ENCODE measurements around the gene ADAM12.

The ADAM12 gene

GRCh38 chr10:126143117-126143516, 245.2 kb downstream of the ADAM12 start:
- DNase-seq (ENCODE audit: low spot score): no peak

DNA sequence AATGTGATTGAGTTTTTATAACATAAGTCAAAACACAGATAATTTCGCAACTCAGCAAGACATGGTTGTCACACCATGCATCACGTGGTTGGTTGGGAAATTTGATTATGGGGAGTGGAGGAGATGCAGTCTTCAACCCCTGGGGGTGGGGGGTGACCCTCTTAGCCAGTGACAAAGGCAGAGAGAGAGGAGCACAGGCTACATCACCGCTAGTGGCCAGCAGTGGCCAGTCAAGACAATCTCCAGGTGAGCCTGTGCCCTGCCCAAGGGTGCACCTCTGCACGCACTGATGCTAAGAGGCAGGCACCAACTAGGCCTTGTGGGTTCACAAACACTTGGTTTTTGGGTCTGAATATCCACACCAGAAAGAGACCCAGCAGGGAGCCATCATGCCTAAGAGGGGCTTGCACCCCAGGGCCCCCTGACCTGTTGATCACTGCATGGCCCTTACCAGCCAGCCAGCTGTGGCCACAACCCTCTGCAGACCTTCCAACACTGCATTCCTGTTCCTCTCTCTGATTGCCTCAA, 247.5 kb downstream of the ADAM12 start:
- DNase-seq (ENCODE audit: low spot score): no peak

DNA sequence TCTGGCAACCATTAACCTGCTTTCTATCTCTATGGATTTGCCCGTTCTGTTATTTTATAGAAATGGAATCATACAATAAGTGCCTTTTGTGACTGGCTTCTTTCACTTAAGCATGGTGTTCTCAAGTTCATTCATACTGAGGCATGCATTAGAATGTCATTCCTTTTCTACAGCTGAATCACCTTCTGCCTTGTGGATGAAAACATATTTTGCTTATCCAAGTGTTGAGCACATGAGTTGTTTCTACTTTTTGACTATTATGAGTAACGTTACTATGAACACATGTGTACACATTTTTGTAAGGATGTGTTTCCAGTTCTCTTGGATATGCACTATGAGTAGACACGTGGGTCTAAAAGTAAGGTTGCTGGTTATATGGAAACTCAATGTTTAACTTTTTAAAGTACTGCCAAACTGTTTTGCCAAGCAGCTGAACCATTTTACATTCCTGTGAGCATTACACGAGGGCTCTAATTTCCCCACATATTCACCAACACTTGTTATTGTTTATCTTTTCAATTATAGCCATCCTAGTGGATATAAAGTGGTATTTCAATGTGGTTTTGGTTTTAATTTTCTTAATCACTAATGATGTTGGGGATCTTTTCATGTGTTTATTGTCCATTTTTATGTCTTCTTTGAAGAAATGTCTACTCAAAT, 250.6 kb downstream of the ADAM12 start:
- no peak for DNase-seq (ENCODE audit: low spot score)

DNA sequence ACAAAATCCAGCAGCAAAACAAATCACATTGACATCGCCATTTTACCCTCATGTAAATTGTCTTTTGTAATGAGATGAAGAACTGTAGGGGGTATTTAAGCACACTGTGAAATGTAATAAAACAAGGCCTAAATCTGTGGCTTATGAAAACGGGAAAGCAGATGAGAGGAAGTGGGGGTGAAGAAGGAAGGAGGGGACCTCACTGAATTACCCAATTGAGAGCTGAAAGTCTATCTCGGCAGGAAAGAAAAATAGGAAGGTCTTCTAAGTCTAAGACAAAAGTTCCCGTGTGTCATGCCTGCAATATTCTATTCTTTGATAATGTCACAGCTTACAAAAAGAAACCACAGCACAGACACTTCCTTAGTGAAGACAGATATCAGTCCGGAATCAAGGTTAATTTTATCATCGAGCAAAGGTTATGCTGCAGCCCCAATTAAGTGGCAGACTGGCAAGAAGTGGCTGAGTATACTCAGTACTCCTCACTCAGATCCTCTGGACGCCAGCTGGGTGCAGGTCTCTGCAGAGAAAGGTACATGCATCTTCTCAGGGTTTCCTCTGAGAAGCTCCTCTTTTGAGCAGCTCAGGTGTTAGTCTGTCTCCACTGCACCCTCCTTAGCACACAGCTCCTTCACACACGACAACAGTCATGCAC, 252.2 kb downstream of the ADAM12 start:
- DNase-seq (ENCODE audit: low spot score): no peak

GRCh38 chr10:126135177-126135576, 253.1 kb downstream of the ADAM12 start:
- DNase-seq (ENCODE audit: low spot score): no peak

DNA sequence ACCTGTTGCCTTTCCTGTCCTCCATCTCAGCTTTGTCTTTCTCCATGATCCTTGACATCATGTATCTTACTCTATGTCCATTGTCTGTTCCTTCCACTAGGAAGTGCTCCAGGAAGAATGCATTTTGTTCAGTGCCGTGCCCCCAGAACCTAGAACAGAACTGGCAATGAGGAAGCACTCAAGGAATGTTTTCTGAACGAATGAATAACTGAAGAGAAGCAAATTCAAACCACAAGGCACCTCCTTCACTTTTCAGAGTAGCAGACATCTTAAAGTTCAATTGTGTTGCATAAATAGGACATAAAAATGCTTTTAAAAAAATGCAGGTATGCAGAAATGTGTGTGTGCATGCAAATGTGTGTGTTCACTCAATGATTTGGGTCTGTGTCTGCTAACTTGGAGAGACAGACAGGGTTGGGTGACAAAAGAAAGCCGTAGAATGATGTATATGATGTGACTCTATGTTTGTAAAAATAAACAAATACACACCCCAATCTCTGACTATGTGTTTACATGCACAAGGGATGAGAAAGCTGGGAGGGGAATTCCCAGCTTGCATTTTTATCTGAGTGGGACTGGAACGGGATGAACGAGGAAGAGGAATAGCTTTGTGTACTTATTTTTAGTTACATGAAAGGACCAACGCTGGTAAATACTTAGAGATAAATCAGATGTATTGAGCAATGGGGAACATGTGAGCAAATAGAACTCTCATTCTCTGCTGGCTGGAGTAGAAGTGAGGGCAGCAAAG, 254.2 kb downstream of the ADAM12 start:
- no peak for DNase-seq (ENCODE audit: low spot score)

GRCh38 chr10:126133082-126133620, 255.1 kb downstream of the ADAM12 start:
- DNase-seq (ENCODE audit: low spot score): no peak

DNA sequence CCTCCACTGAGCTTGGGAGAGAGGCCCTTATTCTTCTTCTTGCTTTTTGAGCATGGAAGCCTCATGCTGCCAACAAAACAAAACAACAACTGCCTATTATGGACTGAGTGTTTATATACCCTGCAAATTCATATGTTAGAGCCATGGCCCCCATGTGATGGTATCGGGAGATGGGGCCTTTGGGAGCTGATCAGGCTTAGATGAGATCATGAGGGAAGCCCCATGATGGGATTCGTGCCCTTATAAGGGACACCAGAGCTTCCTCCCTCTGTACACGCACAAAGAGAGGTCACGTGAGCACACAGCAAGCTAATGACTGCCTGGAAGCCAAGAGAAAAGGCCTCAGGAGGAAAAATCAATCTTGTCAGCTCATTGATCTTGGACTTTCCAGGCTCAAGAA, 256.9 kb downstream of the ADAM12 start:
- no peak for DNase-seq (ENCODE audit: low spot score)

GRCh38 chr10:126130271-126130710, 258.0 kb downstream of the ADAM12 start:
- no peak for DNase-seq (ENCODE audit: low spot score)

- no peak for DNase-seq (ENCODE audit: low spot score)
Observed at GRCh38 chr10:126129026-126129425, 259.3 kb downstream of the ADAM12 start.

GRCh38 chr10:126128581-126128980, 259.7 kb downstream of the ADAM12 start:
- DNase-seq (ENCODE audit: low spot score): no peak

DNA sequence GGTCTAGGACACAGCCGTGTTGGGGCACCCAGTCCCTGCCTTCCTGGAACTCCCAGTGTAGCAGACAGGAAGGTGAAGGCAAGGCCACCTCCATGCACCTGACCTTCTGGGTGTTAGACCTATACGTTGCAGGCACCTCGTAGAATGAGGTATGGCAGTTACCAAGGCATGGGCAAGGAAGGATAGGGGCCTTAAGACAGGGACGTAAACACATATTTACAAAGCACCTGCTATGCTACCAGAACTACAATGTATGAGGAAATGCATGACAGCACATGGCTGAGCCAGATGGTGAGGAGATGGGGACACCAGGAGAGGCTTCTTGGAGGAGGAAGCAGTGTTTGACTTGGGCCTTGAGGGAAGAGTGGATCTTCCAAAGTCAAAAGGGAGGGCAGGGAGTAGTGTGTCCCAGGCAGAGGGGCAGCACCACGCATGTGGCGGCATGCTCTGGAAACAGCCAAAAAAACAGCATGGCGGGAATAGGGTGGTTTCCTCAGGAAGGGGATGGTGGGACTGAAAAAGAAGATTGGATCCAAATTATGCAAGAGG, 260.7 kb downstream of the ADAM12 start:
- no peak for DNase-seq (ENCODE audit: low spot score)

GRCh38 chr10:126126866-126127265, 261.4 kb downstream of the ADAM12 start:
- DNase-seq (ENCODE audit: low spot score): no peak

DNA sequence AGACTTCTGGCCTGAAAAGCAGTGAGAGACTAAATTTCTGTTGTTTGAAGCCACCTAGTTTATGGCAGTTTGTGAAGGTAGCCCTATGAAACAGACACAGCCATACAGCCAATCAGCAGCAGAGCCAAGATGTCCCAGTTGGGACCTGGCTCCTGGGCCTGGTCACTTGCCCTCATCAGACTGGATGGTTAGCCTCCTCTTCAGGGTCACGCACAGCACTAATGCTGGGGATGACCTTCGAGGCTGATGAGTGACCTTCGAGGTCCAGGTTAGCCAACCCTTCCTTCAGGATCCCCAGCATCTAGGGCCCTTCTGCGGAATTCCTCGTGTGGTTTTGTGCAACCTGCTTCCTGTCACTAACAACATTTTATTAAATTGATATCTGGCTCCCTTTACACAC, 262.3 kb downstream of the ADAM12 start:
- no peak for DNase-seq (ENCODE audit: low spot score)

DNA sequence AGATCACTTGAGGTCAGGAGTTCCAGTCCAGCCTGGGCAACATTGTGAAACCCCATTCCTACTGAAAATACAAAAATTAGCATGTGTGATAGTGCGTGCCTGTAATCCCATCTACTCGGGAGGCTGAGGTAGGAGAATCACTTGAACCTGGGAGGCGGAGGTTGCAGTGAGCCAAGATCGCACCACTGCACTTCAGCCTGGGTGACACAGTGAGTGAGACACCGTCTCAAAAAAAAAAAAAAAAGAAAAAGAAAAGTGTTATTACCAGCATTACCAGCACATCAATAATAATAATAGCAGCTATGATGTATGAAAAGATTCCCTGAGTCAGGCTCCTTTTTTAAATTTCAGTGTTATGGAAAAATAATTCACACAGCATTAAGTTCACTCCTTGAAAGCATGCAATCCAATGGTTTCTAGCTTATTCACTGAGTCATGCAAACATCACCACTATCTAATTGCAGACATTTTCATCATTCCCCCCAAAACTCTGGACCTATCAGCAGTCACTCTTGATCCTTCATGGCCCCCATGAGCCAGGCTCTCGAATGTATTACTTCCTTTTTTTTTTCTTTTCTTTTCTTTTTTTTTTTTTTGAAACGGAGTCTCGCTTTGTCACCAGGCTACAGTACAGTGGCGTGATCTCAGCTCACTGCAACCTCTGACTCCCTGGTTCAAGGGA, 263.5 kb downstream of the ADAM12 start:
- DNase-seq (ENCODE audit: low spot score): no peak

DNA sequence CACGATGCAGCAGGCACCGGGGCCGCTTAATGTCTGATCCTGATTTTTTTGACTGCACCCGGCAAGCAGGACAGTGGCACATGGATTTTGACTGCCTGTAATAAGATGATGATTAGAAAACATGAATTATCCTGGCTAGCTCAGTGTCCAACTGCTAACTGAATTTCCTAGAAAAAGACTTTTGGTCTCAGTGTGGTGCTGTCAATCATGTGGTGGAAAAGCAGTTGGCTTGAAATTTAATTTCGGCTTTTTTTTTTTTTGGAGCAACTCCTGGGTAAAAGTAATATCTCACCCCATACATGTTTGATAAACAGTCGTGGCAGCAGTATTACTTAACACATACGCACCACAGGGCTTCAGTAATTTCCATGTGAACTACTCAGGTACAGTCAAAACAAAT, 264.2 kb downstream of the ADAM12 start:
- no peak for DNase-seq (ENCODE audit: low spot score)

GRCh38 chr10:126123466-126123865, 264.8 kb downstream of the ADAM12 start:
- no peak for DNase-seq (ENCODE audit: low spot score)

DNA sequence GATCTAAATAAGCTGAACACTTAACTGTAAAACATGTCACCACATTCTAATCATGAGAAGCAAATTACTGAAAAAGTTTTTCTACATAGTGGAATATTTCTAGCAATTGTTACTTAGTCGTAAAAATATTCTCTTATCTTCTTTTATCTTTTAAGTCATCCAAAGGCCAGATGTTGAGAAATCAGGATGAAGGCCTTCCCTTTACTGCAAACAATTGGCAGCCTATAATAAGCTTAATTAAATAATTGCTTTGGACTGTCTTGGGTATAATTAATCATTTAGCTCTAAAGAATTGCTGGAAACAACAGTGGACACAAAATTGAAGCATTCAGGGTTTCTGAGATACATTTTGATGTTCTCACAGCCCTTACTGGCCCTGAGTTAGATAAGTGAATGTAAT, 265.4 kb downstream of the ADAM12 start:
- no peak for DNase-seq (ENCODE audit: low spot score)

GRCh38 chr10:126119599-126119998, 268.7 kb downstream of the ADAM12 start:
- DNase-seq (ENCODE audit: low spot score): no peak

- DNase-seq (ENCODE audit: low spot score): no peak
Observed at GRCh38 chr10:126118476-126118875, 269.8 kb downstream of the ADAM12 start.

GRCh38 chr10:126117196-126117595, 271.1 kb downstream of the ADAM12 start:
- no peak for DNase-seq (ENCODE audit: low spot score)

DNA sequence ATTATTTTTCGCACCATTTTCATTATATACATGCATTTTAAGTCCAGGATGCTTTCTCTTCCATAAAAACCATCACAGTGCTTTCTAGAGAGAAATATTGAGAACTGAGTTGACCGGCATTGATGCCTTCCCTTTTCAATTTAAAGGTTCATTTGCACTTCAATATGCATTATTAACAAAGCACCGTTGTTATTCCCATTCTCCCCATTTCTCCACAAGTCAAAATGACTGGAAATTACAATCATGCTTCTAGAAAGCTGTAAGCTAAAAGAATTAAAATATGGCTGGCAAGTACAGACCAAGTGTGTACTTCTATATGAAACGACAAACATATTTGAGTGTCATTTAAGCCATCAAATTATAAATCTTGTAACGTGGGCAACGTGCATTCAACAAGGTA, 272.4 kb downstream of the ADAM12 start:
- DNase-seq (ENCODE audit: low spot score): no peak

Measured in HuH-7.5 (cell line).